CD4-positive, alpha-beta T cell treated with Interleukin-17A for 1 hour (primary cell): Measurements from ENCODE around the gene BRD3OS.
A peak's percentile ranks its signal among the peaks of the same experiment; 100 is the strongest.

Experiments
- DNase-seq: peaks from one replicate; pipeline ENCODE4 v3.0.0-alpha.2; 2020

The BRD3OS gene

DNA sequence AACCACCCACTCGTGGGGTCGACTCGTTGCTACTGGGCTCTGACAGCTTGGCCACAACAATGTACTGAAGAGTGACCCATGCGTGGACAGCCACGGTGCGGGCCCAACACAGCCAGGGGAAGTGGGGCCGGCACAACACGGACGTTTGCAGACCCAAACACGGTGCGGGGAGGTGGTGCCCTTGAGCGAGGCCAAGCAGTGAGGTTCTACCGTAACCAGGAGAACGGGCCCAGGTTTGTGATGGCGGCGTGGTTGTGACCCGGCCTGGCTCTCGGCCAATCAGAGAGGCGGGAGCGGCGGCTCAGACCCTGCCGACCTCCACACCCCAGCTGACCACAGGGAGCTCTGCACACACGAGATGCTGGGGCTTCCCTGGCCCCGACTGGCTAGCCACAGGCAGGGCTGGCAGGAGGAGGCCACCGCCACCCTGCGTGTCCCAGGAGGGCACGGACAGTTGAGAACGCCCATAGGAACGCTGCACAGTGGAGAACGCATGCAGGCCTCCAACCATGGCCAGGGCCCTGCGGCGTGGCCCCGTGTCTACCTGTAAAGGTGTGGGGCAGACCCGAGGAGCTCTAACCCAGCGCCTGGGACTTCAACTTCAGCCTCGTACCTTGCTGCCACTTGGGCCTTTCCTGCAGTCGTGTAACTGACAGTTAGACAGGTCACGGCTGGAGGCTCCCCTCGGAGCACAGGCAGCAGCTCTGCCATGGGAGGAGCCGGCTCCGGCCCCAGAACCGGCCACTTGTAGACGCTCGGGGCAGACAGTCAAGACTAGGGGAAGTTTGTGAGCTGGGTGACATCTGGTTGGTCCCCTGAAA is 28.9 kb downstream of the BRD3OS start:
- DNase-seq, result no peak

GRCh38 chr9:134054891-134055811 is 29.9 kb downstream of the BRD3OS start:
- DNase-seq, result no peak

DNA sequence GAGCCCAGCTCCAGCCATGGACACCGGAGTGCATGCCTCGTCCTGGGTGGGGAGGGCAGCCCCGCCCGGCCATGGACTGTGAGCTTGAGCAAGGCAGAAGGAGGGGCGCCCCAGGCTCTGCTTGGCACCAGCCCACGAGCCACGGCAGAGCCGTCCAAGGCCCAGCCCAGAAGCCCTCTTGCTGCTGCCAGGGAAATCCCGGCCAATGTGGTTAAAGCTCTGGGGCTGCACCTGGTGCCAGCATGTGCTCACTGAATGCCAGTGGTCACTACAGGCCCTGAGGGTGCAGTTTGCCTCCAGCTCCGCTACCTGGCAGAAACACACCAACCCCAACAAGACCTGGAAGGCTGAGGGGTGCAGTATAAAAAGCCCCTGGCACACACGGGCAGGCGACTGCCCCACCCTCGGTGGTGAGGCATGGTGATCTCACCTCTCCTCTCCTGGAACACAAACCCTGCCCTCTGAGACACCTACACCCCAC is 30.7 kb downstream of the BRD3OS start:
- no peak for DNase-seq

DNA sequence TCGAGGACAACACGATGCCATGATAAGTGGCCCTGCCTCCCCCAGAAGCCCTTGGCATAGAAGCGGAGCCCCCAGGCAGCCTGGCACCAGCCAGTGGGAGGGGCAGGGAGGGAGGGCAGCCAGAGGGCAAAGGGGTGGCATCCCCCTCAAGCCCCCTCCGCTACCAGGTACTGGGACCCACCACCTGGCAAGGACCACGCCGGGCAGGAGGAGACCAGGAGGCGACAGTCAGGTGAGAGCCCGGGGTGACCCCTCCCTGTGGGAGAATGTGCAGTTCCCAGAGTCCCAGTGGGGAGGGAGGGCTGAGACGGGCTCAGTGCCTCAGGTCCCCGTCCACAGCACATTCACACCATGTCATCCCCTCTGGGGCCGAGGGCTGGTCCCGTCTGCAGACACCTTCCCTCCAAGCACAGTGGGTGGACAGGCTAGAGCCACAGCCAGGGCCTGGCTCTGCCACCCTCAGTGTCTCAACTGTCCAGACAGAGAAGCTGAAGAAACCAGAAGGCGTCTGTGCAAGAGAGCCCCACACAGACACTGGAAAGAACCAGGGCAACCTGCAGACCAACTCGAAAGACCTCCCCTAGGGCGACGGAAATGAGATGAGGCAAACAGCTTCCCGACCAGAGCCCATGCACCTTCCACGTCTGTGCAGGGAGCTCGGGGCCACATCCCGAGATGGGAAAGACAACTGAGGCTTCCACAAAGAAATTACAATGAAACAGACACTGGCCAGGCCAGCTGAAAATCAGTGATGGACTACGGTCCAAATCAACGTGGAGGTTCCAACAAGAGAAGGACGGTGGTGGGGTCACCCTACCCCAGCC is 31.4 kb downstream of the BRD3OS start:
- DNase-seq, result no peak

DNA sequence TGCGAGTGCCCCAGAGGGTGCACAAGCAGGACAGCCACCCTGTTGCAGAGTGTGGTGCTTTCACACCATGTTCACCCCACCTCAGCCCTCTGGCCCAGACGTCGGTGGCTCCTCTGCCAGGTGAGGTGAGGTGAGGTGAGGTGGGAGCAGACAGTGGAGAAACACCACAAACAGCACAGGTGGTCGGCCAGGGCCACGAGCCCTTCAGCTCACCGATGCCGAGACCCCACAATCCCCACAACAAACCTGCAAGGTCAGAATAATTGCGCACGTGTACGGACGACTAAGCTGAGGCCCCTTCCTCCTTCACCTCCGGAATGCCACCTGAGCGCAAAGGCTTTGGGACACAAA is 32.0 kb downstream of the BRD3OS start:
- no peak for DNase-seq

DNA sequence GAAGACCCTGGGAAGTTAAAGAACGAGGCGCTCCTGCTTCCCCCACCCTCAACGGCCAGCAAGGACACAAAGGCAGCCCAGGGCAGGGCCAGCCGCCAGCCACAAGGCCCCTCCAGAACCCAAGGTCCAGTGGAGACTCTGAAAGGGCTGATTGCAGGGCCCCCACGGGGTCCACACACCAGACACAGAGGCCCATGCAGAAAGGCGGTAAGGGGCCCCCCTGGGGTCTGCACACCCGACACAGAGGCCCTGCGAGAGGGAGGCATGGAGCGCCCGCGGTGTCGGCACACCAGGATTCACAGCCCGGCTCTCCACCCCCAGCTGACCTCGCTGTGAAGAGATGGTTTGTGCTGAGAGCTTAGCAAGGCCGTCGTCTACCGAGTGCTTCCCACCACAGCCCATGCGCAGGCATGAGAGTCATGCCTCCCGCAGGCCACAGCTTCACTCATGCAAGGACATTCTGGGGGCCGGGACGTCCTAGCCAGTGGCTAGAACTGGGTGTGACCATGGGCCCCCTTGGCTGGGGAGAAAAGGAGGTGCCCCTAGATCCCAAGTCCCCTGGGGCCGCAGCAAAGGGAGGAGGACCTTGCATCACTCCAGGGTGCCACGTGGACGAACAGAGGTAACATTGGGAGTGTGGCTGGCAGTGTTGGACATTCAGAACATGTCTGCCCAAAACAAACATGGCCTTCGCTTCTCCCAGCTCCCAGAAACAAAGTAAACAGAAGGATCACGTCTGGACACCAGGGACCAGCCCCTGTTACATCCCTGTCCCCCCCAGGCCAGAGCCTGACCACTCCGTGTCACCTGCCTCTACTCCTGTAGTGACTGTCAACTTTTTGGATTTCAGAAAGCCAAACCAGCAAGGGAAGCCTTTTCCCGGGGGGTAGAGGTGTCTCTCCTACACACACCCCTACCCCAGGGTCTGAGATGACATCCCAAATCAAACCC is 32.7 kb downstream of the BRD3OS start:
- DNase-seq, result no peak

DNA sequence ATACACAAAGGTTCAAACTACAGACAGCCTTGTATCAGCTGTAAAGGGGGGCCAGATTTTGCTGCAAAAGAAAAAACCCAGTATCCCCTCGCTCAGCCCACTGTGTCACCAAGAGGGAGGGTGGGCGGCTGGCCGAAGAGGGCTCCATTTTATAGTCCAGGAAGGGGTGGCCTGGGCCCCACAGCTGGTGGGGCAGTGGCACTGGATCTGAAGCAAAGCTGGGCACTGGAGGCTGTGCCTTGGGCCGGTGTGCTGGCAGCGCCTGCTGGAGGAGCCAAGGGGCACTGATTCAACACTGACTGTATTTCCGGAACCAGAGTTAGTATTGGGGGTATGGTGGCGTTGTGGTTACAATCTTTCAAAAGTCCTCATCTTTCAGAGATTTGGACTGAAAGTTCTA is 33.4 kb downstream of the BRD3OS start:
- no peak for DNase-seq

DNA sequence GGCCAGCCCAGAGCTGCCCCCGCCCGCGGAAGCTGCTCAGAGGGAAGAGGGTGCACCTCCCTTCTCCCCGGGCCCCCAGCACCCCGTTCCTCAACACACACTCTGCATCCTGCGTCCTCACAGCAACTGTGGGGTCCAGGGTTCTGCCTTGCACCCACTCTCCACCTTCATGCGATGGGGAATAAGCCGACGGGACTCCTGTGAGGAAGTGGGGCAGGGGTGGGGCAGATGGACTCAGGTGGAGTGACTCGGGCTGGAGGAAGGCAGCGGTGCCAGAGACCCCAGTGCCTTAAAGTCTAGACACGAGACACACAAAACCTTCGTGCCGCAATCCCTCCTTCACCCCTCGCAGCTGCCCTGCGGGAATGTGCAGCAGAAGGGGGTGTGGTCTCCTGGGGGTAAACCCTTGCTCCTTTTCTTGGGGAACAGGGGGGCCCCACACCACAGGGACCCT is 33.9 kb downstream of the BRD3OS start:
- no peak for DNase-seq

DNA sequence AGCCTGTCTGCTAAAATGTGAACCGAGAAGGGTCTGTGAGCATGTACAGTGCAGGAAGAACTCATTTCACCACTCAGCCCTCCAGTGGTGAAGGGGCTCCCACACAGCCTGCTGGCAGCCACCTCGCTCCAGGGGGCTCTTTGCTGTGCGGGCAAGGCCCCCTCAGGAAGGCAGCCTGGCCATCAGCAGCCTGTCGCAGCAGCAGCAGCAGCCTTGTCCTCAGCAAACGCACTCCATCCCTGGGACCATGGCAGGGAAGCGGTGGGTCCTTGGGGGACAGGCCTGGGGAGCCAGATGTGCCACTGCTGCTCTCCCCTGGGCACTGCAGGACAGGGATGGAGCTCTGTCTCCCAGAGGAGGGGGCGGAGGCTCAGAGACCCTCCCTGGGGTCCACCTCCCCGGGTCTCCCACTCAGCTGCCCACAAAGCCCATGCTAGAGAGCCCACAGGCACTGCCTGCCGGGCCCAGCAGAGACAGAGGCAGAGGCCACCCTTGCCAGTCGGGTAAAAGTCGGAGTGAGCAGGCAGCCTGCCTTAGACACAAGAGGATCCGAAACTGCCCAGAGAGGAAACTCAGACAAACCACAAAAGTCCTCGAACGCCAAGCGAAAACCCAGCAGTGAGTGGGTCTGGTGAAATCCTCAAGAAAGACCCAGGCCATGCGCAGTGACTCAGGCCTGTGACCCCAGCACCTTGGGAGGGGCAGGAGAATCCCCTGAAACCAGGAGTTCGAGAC is 34.5 kb downstream of the BRD3OS start:
- peak; percentile 21 for DNase-seq

GRCh38 chr9:134060546-134060945 is 35.3 kb downstream of the BRD3OS start:
- DNase-seq, result no peak

- no peak for DNase-seq
These were observed 35.9 kb downstream of the BRD3OS start for GRCh38 chr9:134061019-134061687.

- DNase-seq, result no peak
These were observed 36.5 kb downstream of the BRD3OS start for GRCh38 chr9:134061688-134062371.

DNA sequence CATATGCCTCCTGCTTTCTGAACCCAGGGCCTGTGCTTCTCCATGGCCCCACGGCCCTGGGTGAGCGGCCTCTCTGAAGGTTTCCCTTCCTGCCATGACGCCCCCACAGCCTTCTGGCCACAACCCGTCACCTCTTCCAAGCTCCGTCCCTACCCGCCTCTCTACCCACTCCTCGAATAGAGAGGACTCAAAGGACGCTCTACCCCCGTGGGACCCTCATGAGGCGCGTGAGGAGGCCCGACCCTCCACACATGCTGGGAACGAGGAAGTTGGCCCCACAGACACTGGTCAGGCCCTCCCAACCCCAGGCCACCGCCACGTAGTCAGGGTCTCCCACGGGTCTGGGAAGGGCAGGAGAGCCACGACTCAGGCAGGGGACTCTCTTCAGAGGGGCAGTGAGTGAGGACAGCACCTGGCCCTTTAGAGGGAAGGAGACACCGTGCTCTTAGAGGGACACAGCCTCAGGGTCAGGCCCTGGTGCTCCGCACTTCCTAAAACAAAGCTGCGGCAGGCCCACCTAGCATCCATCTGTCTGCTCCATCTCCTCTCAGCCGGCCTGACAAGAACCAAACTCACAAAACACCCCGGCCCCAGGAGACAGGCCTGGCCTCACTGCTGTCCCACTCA is 37.3 kb downstream of the BRD3OS start:
- no peak for DNase-seq

- no peak for DNase-seq
These were observed 37.8 kb downstream of the BRD3OS start for GRCh38 chr9:134063088-134063570.

- DNase-seq, result no peak
These were observed 38.5 kb downstream of the BRD3OS start for GRCh38 chr9:134063571-134064450.

DNA sequence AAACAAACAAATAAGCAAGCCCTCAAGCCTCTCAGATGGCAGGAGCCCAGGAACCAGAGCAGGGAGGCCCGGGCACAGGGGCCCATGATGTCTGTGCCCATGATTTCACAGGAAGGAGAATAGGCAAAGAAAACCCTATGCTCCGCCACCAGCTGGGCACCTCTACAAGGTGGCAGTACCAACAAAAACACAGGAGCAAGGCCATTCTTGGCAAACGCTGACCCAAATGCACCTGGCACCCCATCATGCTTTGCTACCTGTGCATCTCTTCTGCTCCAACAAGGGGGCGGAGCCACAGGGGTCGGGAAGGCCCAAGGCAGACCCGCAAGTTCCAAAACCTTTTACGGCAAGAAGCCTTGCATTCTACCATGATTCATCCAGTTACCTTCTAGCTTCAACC is 39.4 kb downstream of the BRD3OS start:
- DNase-seq, result no peak

DNA sequence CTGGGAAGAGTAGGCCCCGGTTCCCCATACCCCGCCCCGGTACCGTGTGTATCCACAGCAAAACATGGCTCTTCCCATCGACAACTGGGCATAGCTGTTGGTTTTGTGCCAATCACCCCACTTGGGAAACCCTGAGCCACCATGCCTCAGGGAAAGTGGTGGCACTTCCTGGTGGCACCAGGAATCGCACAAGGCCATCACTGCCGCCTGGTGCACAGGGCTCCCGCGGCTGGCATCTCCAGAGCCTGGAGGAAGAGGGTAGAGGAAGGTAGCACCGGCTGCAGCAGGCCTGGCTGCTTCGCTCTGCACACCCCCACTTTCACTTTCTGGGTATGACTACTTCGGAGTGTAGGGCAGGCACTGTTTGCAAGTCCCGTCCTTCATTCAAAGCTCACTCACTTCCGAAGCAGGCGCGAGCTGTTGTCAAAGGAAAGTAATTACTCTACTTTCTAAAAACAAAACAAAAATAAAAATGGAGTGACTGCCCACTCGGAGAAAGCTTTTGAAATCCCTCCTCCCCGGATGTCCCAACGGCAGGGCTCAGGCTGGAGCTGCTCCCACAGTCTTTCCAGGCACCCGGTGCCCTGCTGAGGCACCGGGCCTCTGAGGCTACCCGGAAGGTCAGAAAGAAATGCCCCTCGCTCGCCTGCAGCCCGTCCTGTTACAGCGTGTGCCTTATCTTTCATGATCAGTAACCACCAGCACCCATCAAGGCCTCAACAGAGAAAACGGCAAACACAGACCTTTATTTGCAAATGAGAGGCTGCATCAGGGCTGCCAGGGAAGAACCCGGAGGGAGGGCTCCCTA is 40.5 kb downstream of the BRD3OS start:
- DNase-seq, result peak; percentile 69
